GM21619 (cell line): Measurements from ENCODE around the gene SERPINI1.
A peak's percentile ranks its signal among the peaks of the same experiment; 100 is the strongest.

Experiments
- ATAC-seq: cut with Tn5 transposase; IDR thresholded peaks from one replicate; pipeline ENCODE4 v1.9.1; 2021; ENCODE audit not compliant: unreplicated experiment

SERPINI1 gene, protein sequence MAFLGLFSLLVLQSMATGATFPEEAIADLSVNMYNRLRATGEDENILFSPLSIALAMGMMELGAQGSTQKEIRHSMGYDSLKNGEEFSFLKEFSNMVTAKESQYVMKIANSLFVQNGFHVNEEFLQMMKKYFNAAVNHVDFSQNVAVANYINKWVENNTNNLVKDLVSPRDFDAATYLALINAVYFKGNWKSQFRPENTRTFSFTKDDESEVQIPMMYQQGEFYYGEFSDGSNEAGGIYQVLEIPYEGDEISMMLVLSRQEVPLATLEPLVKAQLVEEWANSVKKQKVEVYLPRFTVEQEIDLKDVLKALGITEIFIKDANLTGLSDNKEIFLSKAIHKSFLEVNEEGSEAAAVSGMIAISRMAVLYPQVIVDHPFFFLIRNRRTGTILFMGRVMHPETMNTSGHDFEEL

GRCh38 chr3:167735233-167736138, at the start of gene SERPINI1:
TSS of gene SERPINI1 (plus strand) at chr3:167735721. CDS start at chr3:167789129, 53,408 bp downstream.
- peak; percentile 60 for ATAC-seq

DNA sequence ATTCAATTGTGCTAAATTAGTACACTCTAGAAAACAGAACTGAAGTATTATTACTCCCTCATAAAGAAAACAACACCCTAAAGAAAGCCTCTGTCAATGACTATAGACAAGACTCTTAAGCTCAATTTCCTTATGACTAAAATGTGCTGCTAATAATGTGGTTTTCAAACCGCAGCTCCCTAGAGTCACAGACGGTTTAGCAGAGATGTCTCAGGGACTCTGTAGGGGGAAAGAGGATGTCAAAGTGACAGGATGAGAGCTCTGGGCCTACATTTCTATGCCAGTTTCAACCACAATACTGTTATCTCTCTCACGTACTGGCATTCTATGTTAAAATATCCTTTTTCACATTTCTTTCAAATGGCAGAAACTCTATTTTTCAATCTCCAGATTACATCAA, 44.2 kb upstream of the SERPINI1 start:
- peak; percentile 100 for ATAC-seq

DNA sequence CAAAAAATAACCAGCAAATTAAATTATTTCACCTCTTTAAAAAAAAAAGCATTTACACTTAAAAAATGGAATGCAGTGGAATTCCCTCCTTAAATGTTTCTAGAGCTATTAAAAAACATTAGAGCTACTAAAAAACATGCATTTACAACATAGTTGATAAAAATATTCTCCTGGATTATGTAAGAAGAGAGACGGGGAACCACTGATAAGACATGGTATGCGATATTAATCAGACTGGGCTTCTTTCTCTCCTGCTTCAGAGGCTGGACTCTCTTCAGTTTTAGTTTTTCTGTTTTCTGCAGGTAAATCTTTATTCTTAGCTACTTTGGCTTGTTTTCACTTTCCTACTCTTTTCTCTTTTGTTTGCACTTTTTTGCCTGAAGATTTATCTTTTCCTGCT, 41.4 kb upstream of the SERPINI1 start:
- ATAC-seq, result no peak

- no peak for ATAC-seq
Measured at GRCh38 chr3:167700046-167700445, 35.5 kb upstream of the SERPINI1 start.

DNA sequence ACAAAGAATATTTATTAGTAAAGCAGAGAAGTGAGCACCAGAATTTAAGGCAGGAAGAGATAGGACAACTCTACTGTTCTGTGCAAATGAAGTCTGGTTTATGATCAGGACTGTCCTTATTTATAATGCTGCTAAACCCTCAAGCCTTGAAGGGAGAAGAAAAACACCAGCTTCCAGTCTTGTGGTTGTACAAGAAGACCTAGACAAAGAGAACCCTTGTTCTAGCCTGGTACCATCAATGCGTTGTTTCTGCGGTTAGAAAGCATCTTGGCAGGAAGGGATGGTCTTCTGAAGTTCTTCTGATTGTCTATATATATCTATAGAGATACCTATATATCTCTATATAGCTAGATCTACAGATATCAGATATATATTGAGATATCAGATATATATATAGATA, 34.6 kb upstream of the SERPINI1 start:
- ATAC-seq, result no peak

GRCh38 chr3:167705840-167706239, 29.7 kb upstream of the SERPINI1 start:
- ATAC-seq, result no peak

GRCh38 chr3:167709690-167710089, 25.8 kb upstream of the SERPINI1 start:
- no peak for ATAC-seq

DNA sequence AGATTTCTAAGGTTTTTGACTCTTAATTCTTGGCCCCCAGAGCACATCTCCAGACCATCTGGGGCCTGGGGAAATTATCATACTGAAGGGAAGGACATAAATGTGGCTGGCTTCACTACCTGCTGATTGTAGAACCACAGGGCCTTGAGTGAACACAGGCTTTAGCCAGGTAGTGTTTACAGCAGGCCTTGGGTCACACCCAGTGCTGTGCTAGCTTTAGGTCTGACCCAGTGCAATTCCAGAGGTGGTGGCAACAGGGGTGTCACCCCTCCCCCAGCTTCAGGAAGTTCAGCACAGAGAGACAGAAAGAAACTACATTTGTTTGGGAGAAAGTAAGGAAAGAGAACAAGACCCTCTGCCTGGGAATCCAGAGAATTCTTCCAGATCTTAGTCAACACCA, 25.0 kb upstream of the SERPINI1 start:
- ATAC-seq, result no peak

GRCh38 chr3:167711439-167711838, 24.1 kb upstream of the SERPINI1 start:
- ATAC-seq, result no peak

- no peak for ATAC-seq
Measured at GRCh38 chr3:167712445-167712844, 23.1 kb upstream of the SERPINI1 start.

DNA sequence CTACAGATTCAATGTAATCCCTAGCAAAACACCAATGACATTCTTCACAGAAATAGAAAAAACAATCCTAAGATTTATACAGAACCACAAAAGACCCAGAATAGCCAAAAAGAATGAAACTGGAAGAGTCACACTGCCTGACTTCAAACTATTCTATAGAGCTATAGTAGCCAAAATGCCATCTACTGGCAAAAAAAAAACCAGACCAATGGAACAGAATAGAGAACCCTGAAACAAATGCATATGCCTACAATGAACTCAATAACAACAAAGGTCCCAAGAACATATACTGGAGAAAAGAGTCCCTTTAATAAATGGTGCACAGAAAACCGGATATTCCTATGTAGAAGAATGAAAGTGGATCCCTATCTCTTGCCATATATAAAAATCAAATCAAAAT, 20.6 kb upstream of the SERPINI1 start:
- ATAC-seq, result no peak

DNA sequence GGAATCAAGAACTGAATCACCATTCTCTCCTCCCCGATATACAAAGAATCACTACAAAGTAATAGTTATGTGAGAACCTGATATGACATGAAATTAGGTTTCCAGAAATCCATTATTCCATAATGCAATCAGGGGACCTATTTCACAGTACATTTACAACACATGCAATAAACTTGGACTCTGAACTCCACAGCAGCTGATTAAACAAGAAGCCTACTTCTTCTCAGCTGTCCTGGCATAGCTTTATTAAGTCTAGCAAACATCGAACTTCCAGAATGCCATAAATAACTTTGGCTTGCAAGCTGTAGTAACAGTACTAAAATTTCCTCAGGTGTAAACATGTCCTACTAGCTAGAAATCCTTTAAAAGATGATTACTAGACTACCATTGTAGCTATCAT, 18.6 kb upstream of the SERPINI1 start:
- no peak for ATAC-seq

GRCh38 chr3:167718582-167718981, 16.9 kb upstream of the SERPINI1 start:
- ATAC-seq, result no peak

DNA sequence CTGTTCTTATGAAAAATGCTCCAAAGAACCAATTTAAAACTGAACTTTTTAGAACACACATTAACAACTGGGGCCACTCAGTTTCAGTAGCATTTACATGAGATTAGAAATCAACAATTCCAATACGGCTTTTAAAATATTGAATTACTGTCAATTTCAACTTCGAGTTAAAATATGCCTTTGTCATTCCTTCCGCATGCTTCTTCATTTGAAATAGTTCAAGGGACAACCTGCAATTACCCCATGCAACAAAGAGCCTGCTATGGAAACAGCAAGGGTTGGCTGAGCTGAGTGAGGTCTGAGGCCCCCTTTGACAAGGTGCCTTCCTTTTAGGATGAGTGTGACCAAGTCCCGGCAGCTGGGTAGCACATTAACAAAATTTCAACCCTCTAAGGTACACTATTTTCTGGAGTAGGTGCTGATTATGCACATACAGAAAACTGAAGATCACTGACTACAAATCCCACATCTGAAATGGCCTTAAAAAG, 12.5 kb upstream of the SERPINI1 start:
- no peak for ATAC-seq

DNA sequence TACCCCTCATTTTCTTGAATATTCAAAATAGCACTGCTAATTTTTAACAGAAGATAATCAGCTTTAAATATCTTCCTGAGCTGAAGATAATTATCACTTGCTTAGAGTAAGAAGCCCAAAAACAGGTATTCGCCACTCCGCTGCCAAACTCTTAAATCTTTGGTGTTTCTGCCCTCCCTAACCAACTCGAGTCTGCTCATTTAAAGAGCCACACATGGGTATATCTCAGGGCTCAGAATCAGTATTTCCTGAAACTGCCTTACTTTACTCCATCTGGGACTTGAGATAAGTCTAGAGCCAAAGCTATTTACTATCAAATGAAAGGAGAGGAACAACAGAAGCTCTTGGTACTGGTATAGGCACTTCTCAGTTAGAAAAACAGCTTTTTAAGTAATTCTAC, 11.6 kb upstream of the SERPINI1 start:
- no peak for ATAC-seq

- no peak for ATAC-seq
Measured at GRCh38 chr3:167728176-167728575, 7.3 kb upstream of the SERPINI1 start.

GRCh38 chr3:167728632-167729323, 6.7 kb upstream of the SERPINI1 start:
- no peak for ATAC-seq

DNA sequence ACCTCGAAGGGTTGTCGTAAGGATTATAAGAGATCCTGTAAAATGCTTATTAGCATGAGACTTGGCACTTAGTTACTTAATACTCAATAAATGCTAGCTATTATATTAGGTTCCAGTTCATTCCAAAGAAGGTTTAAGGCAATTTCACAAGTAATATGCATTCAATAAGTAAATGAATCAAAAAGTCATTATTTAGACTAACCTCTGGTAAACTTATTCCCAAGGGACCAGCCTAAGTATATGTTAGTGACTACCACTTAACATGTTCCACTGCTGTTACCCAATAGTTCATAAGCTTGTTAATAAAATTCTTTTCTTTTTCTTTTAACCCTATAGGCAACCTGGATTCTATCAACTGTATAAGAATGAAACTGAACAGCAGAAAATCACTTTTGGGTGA, 5.9 kb upstream of the SERPINI1 start:
- ATAC-seq, result no peak

GRCh38 chr3:167731393-167731792, 4.1 kb upstream of the SERPINI1 start:
- no peak for ATAC-seq

- no peak for ATAC-seq
Measured at GRCh38 chr3:167732313-167733065, 3.0 kb upstream of the SERPINI1 start.
